Gastrocnemius medialis (tissue), 4 donors: ENCODE results near the gene UBQLN3.

Experiments
- POLR2A ChIP-seq, 2 donors: fragments of 450-650 bp; IDR thresholded peaks; one replicate each; pipeline ENCODE4 v1.6.1; 2017; ENCODE audit warnings: antibody characterized with exemption in 2 of 2, mild to moderate bottlenecking in 2 of 2, moderate library complexity in 2 of 2
- TF ChIP-seq, protein P1 (sequence below), 5 experiments: fragments of 450-650 bp in 3 of 5; fragments of 200-600 bp in 2 of 5; sonication (generic) in 2 of 5; IDR thresholded peaks in 4 of 5; conservative IDR thresholded peaks in 1 of 5; 1 replicate in 4 of 5; 2 replicates in 1 of 5; pipeline ENCODE4 v1.5.1; 2016 to 2019; ENCODE audit warnings: antibody characterized with exemption in 5 of 5, mild to moderate bottlenecking in 3 of 5, moderate library complexity in 3 of 5

DNA sequence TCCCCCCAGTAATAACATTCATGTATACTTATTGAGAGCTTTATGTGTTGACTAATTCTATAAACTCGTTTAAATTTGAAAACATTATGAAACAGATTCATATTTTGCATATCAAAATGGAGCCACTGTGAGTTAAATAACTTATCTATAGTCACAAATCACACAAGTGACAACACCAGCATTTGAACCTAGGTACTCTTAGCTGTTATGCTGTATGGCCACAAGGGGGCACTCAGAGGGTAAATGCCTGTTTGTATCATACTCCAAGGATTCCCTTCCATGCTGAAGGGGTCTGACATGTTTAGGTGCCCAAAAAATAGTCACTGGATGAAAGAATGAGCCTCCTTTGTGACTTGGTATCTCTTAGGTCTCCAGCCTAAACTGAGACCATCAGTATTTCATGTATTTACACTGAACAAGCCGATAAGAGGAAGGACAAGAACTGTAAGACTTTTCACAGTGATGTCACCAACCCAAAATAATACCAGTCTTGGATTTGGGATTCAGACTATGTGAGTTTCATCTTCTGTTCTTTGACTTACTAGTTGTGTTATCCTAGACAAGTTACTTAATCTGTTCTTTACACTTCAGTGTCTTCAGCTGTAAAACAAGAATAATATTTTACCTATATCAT lies 33.5 kb downstream of the UBQLN3 start:
- no peak for TF ChIP-seq POLR2A (IDR thresholded peaks at IDR 0.05)
- TF ChIP-seq, protein P1, sequence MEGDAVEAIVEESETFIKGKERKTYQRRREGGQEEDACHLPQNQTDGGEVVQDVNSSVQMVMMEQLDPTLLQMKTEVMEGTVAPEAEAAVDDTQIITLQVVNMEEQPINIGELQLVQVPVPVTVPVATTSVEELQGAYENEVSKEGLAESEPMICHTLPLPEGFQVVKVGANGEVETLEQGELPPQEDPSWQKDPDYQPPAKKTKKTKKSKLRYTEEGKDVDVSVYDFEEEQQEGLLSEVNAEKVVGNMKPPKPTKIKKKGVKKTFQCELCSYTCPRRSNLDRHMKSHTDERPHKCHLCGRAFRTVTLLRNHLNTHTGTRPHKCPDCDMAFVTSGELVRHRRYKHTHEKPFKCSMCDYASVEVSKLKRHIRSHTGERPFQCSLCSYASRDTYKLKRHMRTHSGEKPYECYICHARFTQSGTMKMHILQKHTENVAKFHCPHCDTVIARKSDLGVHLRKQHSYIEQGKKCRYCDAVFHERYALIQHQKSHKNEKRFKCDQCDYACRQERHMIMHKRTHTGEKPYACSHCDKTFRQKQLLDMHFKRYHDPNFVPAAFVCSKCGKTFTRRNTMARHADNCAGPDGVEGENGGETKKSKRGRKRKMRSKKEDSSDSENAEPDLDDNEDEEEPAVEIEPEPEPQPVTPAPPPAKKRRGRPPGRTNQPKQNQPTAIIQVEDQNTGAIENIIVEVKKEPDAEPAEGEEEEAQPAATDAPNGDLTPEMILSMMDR (IDR thresholded peaks at IDR 0.05 in 4 of 5, conservative IDR thresholded peaks at IDR 0.05 in 1 of 5), result peak in 4 of 5 experiments; percentile 24 to 66 (median 42)
